ENCODE results near the gene GAL3ST2. TPM values are rescaled to one million over a fixed set of nuclear protein-coding genes. Genes with fewer than 3 reads are reported as not detected.
A peak's percentile ranks its signal among the peaks of the same experiment; 100 is the strongest.
"Not testable (repeated sequence)": the region's sequence is repeated elsewhere in the genome, so short reads cannot be mapped to it uniquely, and the experiment has no call there.

The GAL3ST2 gene
- total RNA-seq, 4 donors from 2014 or later, result 0.50 to 3.1 (median 2.8) TPM; not detected in 1

DNA sequence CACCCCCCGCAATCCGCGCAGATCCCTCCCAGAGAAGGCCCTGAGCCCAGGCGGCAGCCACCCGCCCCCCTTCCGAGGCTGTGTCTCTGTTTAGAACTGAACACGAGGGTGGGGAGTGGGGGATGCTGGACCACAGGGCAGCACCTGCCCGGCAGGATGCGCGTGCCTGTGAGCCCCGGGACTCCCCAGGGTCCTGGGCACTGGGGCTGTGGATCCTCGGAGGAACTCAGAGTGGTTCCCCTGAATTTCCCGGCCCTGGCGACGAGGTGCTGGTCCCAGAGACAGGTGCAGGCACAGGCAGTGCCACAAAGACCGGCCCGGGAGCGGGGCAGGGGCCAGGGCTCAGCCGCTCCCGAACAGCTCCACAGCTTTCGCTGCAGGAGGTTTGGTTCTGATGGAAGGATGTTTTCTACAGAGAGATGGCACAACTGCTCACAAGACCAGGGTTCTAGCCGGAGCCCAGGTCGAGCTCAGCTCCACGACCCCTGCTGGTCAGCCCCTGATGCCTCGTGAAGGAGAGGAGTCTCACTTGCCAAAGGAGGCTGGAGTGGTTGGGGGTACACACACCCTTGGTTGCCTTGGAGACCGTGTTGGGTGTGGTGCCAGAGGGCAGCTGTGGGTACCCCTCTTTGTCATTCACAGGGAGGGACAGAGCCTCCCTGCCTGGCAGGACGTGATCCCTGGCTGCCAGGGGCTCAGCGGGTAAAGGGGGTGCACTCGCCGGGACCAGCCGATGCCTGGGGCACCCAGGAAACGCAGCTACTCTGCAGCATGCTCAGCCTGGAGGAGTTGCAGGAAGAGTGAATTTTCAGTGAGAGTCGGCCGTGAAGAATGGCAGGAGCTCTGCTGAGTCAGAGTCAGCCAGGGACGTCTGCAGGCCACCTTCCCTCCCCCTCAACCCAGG is 28.0 kb downstream of the GAL3ST2 start:
- TF ChIP-seq, protein P1, sequence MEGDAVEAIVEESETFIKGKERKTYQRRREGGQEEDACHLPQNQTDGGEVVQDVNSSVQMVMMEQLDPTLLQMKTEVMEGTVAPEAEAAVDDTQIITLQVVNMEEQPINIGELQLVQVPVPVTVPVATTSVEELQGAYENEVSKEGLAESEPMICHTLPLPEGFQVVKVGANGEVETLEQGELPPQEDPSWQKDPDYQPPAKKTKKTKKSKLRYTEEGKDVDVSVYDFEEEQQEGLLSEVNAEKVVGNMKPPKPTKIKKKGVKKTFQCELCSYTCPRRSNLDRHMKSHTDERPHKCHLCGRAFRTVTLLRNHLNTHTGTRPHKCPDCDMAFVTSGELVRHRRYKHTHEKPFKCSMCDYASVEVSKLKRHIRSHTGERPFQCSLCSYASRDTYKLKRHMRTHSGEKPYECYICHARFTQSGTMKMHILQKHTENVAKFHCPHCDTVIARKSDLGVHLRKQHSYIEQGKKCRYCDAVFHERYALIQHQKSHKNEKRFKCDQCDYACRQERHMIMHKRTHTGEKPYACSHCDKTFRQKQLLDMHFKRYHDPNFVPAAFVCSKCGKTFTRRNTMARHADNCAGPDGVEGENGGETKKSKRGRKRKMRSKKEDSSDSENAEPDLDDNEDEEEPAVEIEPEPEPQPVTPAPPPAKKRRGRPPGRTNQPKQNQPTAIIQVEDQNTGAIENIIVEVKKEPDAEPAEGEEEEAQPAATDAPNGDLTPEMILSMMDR (IDR thresholded peaks at IDR 0.05), result no peak
- ATAC-seq (ENCODE audit: low FRiP score) (no peak), DNase-seq (ENCODE audit: low spot score) (no peak)

DNA sequence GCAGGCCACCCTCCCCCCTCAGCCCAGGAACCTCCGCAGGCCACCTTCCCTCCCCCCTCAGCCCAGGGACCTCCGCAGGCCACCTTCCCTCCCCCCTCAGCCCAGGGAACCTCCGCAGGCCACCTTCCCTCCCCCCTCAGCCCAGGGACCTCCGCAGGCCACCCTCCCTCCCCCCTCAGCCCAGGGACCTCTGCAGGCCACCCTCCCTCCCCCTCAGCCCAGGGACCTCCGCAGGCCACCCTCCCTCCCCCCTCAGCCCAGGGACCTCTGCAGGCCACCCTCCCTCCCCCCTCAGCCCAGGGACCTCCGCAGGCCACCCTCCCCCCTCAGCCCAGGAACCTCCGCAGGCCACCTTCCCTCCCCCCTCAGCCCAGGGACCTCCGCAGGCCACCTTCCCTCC is 29.6 kb downstream of the GAL3ST2 start:
- not testable (repeated sequence) for DNase-seq (ENCODE audit: low spot score); ATAC-seq (ENCODE audit: low FRiP score)

DNA sequence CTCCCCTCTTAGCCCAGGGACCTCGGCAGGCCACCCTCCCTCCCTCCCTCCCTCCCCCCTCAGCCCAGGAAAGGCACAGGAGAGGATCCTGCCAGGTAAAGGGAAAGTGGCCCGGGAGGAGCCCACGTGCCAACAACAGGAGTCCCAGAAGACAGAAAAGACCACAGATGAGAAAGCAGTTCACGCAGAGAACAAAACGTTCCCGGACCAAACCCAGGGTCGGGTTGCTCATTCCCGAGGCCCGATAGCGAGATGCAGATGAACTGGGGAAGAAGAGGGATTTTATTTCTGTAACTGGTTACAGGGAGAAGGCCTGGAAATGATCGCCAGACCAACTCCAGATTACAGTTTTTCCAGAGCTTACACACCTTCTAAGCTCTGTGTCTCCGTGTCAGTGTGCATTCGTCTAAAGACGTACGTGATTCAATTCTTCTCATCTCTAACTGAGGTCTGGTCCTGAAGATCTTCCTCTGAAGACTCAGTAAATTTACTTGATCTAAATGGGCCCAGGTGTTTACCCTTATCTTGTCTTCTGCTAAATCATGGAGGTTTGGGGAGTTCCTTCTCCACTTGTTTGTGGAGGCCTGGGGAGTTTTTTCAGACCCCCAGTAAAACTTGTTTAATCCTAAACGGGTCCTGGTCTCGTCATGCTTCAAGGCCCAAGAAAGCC is 31.6 kb downstream of the GAL3ST2 start:
- TF ChIP-seq, protein P1 (IDR thresholded peaks at IDR 0.05), result no peak
- DNase-seq (ENCODE audit: low spot score) (no peak), ATAC-seq (ENCODE audit: low FRiP score) (no peak)

DNA sequence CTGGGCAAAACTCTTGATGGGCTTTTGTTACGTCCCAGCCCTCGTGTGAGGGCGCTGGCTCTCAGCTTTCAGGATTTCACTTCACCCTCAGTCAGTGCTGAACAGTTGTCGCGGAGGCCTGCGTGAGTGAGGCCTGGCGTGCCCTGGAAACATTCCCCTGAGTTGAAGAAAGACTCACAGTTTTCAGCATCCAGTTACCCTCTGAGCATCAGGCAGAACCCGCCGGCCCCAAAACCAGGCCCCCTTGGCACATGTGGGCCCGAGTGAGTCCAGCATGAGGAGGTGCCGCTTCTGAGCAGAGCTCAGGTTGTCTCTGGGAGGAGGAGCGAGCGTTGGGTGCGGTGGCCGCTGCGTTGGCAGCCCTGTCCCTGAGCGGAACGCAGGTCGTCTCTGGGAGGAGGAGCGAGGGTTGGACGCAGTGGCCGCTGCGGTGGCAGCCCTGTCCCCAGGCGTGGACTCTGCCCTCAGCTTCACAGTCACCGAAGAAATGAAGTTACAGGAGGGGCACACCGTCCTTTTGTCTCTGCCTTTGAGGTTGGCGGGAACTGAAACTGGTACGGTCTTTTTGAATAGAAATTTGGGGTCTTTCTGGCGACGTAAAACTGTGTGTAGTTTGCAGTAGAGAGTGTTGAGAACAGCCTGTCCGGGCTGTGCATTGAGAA is 32.2 kb downstream of the GAL3ST2 start, which contains the start of gene NEU4:
Gene NEU4 (plus strand): TSS at position 473 of the 662 bp plus-strand sequence. CDS start 5,292 bp downstream, outside the sequence.
- TF ChIP-seq, protein P1 (IDR thresholded peaks at IDR 0.05), result no peak
- ATAC-seq (ENCODE audit: low FRiP score), result no peak
- DNase-seq (ENCODE audit: low spot score), result no peak

DNA sequence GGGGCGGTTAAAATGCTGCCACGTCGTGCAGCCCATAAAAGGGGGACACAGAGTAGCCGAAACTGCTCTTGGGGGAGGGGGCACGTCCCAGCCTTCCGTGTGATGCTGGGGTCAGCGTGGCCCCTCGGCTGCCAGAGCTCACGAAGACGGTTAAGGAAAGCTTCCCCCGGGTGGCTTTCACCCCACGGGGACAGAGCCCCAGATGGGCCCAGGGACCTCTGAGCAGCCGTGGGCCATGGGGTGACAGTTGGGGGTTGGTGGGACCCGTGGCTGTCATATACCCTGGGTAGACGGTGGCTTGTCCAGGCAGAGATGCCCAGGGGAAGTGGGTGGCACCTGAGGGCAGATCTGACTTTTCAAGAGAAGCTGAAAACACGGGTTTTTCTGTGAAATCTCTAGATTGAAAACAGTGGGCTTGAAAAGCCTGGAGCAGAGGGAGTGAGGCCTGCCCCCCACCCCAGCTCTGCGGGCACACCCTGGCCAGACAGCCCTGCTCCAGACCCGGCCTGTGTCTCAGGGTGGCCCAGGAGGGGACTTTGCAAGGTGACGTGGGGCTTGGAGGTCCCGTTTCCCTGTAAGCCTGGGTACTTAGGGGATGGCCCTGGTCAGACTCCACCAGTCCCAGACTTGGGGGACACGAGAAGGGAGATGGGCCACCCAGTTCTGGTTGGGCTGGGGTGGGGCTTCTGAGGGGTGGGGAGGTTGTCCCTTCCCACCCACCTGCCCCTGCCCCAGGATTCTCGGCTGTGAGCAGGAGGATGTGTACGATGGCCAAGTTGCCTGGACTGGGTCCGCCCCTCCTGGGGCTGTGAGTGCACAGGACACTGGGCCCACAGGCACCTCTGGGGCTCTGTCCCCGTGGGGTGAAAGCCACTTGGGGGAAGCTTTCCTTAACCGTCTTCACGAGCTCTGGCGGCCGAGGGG is 33.0 kb downstream of the GAL3ST2 start:
- TF ChIP-seq, protein P1 (IDR thresholded peaks at IDR 0.05), result no peak
- ATAC-seq (ENCODE audit: low FRiP score) (no peak), DNase-seq (ENCODE audit: low spot score) (no peak)

DNA sequence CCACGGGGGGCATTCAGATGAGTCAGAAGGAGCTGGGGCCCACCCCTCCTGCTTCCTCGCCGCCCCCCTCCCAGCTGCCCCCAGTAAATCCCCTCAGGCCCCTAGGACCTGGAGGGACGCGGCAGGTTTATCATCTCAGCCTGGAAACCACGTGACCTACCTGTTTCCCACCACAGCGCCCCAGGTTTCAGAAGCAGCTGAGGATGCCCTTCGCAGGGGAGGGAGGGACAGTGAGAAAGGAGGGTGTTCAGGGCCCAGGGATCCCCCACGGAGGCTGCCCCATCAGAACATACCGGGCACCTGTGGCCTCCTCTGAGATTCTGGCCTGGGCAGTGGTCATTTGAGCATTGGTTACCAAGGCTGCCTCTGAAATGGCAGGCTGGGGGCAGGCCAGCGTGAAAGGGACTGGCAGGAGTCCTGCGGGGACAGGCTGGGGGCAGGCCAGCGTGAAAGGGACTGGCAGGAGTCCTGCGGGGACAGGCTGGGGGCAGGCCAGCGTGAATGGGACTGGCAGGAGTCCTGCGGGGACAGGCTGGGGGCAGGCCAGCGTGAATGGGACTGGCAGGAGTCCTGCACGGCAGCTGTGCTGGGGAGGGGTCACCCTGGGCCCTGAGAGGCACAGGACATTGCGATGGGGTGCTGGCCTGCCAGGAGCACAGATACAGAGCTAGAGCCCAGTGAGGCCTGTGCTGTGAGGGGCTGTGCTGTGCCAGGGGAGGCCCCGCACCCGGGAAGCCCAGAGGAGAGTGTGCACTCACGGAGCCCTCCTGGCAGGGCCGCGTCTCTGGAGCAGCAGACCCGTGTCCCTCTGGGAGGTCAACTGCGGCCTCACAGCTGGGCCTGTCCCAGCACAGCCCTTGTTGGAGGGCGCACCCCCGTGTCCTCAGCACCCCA is 33.9 kb downstream of the GAL3ST2 start:
- ATAC-seq (ENCODE audit: low FRiP score) (peak; percentile 15), DNase-seq (ENCODE audit: low spot score) (no peak)
- TF ChIP-seq, protein P1 (IDR thresholded peaks at IDR 0.05), result no peak

All from omental fat pad (tissue), 4 donors.